NCI-H510A (cell line): ENCODE data around the gene HORMAD1.
"Not testable (repeated sequence)": the region's sequence is repeated elsewhere in the genome, so short reads cannot be mapped to it uniquely, and the experiment has no call there.

Source experiments
- DNase-seq: peaks from one replicate; lab custom pipeline; 2025; lab: John Stamatoyannopoulos, UW

The HORMAD1 gene

DNA sequence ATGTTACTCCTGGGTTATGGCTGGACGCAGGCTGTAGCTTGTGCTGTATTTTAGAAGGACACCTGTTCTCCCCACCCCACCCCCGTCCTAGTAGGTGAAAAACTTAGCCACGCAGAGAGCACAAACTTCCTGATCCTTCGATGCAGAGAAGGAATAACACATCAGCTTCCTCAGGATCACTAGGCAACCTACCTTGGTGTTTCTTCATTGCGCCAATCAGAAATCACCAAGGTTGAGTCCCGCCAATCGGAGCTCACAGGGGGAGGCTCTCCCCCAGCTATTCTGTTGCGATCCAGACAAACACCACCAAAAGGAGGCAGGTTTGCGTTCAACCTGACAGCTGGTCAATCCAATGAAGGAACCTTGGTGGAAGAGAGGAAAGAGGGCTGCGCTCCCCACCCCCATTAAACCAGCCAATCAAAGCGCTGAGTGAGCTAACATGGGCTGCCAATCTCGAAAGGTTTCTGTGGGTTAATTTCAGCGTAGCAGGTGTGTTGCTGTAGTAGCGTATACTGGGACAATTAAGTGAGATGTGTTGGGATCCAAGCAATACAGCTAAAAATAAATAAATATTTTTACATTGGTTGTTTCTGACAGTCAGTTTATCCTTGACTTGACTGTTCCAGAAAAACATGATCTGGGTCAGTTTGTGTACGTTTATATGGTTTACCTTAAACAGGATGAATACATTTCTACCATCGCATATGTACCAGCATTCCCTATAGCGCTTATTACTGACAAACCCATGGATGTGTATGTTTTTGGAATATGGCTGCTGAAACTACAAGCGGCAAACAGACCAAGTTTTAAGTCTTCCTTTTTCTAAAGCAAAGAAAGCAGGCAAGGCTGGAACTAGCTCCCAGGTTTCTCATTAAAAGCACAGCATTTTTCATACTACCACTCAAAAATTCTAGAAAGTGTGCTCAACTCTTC, 23.4 kb downstream of the HORMAD1 start, which contains the start of gene GOLPH3L:
Gene GOLPH3L (minus strand): TSS at position 160 of the 933 bp plus-strand sequence. CDS start 2,316 bp downstream, outside the sequence.
- peak; percentile 94 for DNase-seq

- no peak for DNase-seq
Measured at GRCh38 chr1:150696590-150696989, 24.1 kb downstream of the HORMAD1 start.

DNA sequence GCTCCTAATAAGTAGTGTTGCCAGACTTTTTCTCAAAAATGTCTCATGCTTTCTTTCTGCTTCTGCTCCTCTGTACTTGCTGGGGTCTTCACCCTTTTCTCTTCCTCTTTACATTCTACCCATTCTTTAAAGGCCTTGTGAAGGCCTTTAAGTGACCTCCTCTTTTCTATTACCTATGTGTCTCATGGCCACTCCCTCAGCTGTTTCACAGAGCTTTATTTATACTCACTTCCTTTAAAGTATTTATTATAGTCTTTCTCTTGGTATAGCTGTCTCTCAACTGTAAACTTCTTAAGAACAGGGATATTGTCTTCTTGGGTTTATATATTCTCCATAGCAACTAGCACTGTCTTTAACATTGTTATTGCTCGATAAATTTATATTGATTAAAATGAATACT, 24.5 kb downstream of the HORMAD1 start:
- DNase-seq, result no peak

DNA sequence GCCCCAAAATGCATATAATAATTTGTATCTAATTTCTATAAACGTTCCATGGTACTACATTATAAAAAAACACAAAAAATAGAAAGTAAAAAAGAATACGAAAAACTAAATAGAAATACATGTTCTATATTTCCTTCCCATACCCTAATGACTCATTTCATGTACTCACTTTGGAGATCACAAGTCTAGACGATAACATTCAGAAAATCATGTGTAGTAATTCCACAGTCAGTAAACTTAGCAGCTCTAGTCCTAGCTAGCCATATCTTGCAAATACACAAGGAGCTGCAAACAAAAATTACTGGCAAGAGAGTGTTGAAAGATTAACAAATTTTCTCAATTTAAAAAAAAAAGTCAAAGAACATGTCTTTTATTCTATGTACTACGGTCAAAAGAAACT, 25.1 kb downstream of the HORMAD1 start:
- no peak for DNase-seq

GRCh38 chr1:150692720-150693119, 28.0 kb downstream of the HORMAD1 start:
- no peak for DNase-seq

GRCh38 chr1:150688763-150689162, 31.9 kb downstream of the HORMAD1 start:
- DNase-seq, result no peak

GRCh38 chr1:150686275-150686674, 34.4 kb downstream of the HORMAD1 start:
- no peak for DNase-seq

DNA sequence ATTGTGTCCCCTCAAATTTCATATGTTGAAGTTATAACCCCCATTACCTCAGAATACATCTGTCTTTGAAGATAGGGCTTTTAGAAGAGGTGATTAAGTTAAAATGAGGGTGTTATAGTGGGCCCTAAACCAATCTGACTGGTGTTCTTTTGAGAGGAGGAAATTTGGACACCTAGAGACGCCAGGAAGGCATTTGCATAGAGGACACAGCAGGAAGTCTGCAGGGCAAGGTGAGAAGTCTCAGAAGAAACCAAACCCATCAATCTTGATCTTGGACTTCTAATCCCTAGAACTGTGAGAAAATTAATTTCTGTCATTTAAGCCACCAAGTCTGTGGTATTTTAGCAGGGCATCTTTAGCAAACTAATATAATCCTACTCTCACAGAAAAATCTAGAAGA, 36.8 kb downstream of the HORMAD1 start:
- DNase-seq, result no peak

GRCh38 chr1:150678988-150679387, 41.7 kb downstream of the HORMAD1 start:
- no peak for DNase-seq

GRCh38 chr1:150674881-150675280, 45.8 kb downstream of the HORMAD1 start:
- no peak for DNase-seq

DNA sequence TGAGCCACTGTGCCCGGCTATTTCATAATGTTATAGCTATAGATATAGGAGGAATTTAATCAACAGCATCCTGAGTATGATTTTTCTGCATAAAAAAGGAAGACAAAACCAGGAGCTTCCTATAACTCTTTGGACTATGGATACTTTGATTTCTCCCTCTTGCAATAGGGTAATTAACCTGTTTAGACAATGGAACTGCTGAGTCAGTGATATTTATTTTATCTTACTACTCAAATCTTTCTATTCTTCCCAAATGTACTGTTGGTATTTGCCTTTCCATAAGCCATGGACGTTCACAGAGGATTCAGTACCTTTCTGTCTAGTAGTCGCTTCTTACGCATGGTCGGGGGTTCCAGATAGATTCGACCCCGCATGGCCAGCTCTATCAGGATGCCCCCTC, 57.4 kb downstream of the HORMAD1 start:
- DNase-seq, result no peak

DNA sequence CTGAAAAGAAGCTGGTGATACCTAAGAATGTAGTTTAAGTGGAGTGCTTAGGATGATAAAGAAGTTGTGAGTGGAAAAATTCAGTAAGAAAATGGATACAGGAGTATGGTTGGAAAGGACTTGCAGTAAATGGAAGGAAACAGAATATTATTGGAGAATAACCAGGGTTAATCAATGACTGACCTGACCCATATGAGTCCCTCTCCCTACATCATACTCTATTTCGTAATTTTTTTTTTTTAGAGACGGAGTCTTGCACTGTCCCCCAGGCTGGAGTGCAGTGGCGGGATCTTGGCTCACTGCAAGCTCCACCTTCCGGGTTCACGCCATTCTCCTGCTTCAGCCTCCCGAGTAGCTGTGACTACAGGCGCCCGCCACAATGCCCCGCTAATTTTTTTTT, 57.9 kb downstream of the HORMAD1 start:
- DNase-seq, result no peak

DNA sequence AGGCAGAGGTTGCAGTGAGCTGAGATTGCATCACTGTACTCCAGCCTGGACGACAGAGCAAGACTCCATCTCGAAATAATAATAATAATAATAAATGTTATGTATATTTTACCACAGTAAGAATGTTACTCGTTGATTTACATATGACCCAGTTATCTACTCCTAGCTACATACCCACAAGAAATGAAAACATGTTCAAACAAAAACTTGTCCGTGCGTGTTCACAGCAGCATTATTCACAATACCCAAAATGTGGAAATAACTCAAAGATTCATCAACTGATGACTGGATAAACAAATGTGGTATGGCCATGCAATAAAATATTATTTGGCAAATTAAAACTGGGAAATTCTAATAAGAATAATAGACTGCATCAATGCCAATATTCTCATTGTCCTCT, 59.5 kb downstream of the HORMAD1 start:
- DNase-seq, result no peak

GRCh38 chr1:150660584-150660983, 60.1 kb downstream of the HORMAD1 start:
- no peak for DNase-seq

DNA sequence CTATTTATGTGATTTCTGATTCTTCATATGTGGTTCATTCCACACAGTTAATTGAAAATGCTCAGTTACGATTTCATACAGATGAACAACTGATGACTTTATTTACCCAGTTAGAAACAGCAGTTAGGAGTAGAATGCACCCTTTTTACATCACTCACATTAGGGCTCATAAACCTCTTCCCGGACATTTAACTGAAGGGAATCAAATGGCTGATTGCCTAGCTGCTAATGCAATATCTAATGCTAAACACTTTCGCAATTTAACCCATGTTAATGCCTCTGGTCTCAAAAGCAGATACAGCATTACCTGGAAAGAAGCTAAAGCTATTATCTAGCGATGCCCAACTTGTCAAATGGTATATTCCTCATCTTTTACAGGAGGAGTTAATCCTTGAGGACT, 63.6 kb downstream of the HORMAD1 start:
- not testable (repeated sequence) for DNase-seq

DNA sequence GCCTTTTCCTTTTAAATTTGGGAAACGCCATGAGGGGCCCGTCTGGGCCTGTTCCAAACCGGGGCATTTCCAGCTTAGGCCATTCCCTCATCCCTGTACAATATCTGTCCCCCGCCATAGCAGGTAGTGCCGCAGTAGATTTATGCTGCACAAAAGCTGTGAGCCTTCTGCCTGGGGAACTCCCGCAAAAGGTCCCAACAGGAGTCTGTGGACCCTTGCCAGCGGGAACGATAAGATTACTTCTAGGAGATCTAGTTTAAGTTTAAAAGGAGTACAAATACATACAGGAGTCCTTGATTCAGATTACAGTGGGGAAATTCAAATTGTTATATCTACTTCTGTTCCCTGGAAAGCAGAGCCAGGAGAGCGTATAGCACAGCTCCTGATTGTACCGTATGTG, 66.1 kb downstream of the HORMAD1 start:
- DNase-seq, result not testable (repeated sequence)

- peak; percentile 87 for DNase-seq
Measured at GRCh38 chr1:150650193-150650592, 70.5 kb downstream of the HORMAD1 start.

DNA sequence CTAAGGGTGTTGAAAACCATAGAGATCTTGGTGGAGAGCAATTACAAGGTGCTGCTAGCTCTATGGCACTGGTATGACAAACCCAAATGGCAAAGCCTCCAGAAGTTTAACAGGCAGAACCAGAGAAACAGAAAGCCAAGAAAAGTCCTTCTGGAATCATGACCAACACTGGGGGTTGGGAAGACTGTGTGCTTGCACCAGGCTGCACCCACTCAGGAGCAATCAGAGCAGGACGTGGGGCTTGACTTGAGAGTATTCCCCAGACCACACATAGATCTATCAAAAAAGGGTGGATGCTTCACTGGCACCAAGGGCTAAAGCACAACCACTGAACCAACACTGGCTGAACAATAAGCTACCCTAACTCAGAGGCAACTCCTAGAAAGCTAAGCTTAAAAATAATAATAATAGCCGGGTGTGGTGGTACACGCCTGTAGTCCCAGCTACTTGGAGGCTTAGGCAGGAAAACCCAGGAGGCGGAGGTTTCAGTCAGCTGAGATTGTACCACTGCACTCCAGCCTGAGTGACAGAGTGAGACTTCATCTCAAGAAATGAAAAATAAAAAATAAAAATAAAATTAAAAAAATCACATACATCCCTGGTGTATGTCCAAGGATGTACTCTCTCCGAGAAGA, 71.1 kb downstream of the HORMAD1 start:
- DNase-seq, result no peak
